ENCODE measurements around the gene GNG12.

The GNG12 gene

GRCh38 chr1:67777440-67777839, 55.8 kb downstream of the GNG12 start:
- POLR2A ChIA-PET, result no interaction called here
- CTCF ChIA-PET, result interaction anchor here (1.2 to 3.9 kb wide), 5 partner anchors 9 to 40 kb away, joined by 3 to 42 read pairs (median 5); no protein-coding TSS in a partner anchor
- no peak for DNase-seq (ENCODE audit: extremely low spot score)
- no peak for TF ChIP-seq CTCF (IDR thresholded peaks at IDR 0.05; ENCODE audit: control extremely low read depth, extremely low read depth, low read depth, missing control alignments)

GRCh38 chr1:67777016-67777415, 56.3 kb downstream of the GNG12 start:
- no peak for TF ChIP-seq CTCF (IDR thresholded peaks at IDR 0.05; ENCODE audit: control extremely low read depth, extremely low read depth, low read depth, missing control alignments)
- DNase-seq (ENCODE audit: extremely low spot score), result no peak
- CTCF ChIA-PET, result interaction anchor here (0.9 to 3.9 kb wide), 6 partner anchors 9 to 40 kb away, joined by 3 to 42 read pairs (median 4); no protein-coding TSS in a partner anchor
- POLR2A ChIA-PET, result no interaction called here

- no peak for TF ChIP-seq CTCF (IDR thresholded peaks at IDR 0.05; ENCODE audit: control extremely low read depth, extremely low read depth, low read depth, missing control alignments)
- DNase-seq (ENCODE audit: extremely low spot score), result no peak
- POLR2A ChIA-PET, result no interaction called here
- CTCF ChIA-PET, result no interaction called here
Measured at GRCh38 chr1:67773462-67773861, 59.8 kb downstream of the GNG12 start.

- POLR2A ChIA-PET, result no interaction called here
- CTCF ChIA-PET, result interaction anchor here (1.1 to 5.4 kb wide), 5 partner anchors 12 to 349 kb away, joined by 3 to 65 read pairs (median 4); no protein-coding TSS in a partner anchor
- TF ChIP-seq CTCF (IDR thresholded peaks at IDR 0.05; ENCODE audit: control extremely low read depth, extremely low read depth, low read depth, missing control alignments), result no peak
- DNase-seq (ENCODE audit: extremely low spot score), result no peak
Measured at GRCh38 chr1:67771749-67772148, 61.5 kb downstream of the GNG12 start.

DNA sequence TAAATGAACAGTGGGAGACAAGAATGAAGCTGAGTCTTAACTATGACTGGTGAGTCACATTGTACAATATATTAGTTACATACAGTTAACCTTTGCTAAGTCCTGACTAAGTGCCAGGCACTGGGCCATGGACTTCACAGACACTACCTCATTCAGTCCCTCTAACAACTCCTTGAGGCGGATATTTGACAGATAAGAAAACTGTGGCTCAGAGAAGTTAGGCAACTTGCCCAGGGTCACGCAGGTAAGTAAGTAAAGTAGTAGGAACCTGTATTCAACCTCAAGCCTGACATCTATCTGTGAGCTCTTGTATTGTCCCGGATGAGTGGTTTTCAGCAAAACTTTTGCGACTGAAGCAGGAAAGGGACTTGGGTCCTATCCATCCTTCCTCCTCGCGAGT, 62.1 kb downstream of the GNG12 start:
- DNase-seq (ENCODE audit: extremely low spot score), result no peak
- ChIA-PET CTCF (interaction anchor here (1.1 to 5.4 kb wide), 4 partner anchors 11 to 346 kb away, joined by 3 to 65 read pairs (median 4); no protein-coding TSS in a partner anchor), POLR2A (no interaction called here)
- TF ChIP-seq CTCF (IDR thresholded peaks at IDR 0.05; ENCODE audit: control extremely low read depth, extremely low read depth, low read depth, missing control alignments), result no peak

- ChIA-PET POLR2A (no interaction called here), CTCF (interaction anchor here (0.9 to 5.9 kb wide), 8 partner anchors 10 to 351 kb away, joined by 3 to 65 read pairs (median 4); no protein-coding TSS in a partner anchor)
- no peak for TF ChIP-seq CTCF (IDR thresholded peaks at IDR 0.05; ENCODE audit: control extremely low read depth, extremely low read depth, low read depth, missing control alignments)
- no peak for DNase-seq (ENCODE audit: extremely low spot score)
Measured at GRCh38 chr1:67769633-67770256, 63.5 kb downstream of the GNG12 start.
